Esophagus muscularis mucosa (tissue), 3 donors: ENCODE results near the gene HSPA6.

Source experiments
- CTCF ChIP-seq, 3 experiments: fragments of 200-600 bp in 2 of 3; fragments of 450-650 bp in 1 of 3; sonication (generic) in 2 of 3; IDR thresholded peaks; one replicate each; pipeline ENCODE4 v1.5.1; 2017 to 2019; ENCODE audit warnings: antibody characterized with exemption in 3 of 3, mild to moderate bottlenecking in 2 of 3, moderate library complexity in 1 of 3
- POLR2AphosphoS5 ChIP-seq, 2 donors: sonication (generic); formaldehyde crosslinking; IDR thresholded peaks; one replicate each; pipeline ENCODE4 v1.6.1; 2017; ENCODE audit warnings: antibody characterized with exemption in 2 of 2

GRCh38 chr1:161503394-161503748 lies 21.0 kb upstream of the HSPA6 start:
- TF ChIP-seq CTCF (IDR thresholded peaks at IDR 0.05) (no peak), POLR2AphosphoS5 (IDR thresholded peaks at IDR 0.05) (no peak)
